Neural cell (in vitro differentiated cells): ENCODE measurements around the gene MAN1B1.

ENCODE experiments used
- EP300 ChIP-seq: fragments of 450-650 bp; conservative IDR thresholded peaks from 2 replicates; pipeline ENCODE4 v1.6.1; 2014; ENCODE audit warnings: antibody characterized with exemption, mild to moderate bottlenecking, moderate library complexity; ENCODE audit not compliant: poor library complexity, severe bottlenecking
- EZH2 ChIP-seq: fragments of 200-600, 300-800 bp; shearing (Covaris generic), sonication (generic); IDR thresholded peaks from 2 replicates; pipeline ENCODE4 v1.6.1; 2014; ENCODE audit warnings: antibody characterized with exemption, low read length, borderline replicate concordance, mild to moderate bottlenecking; ENCODE audit not compliant: insufficient read depth, poor library complexity, severe bottlenecking
- MXI1 ChIP-seq: fragments of 450-650 bp; conservative IDR thresholded peaks from 2 replicates; pipeline ENCODE4 v1.6.1; 2014; ENCODE audit warnings: antibody characterized with exemption, mild to moderate bottlenecking; ENCODE audit not compliant: poor library complexity, severe bottlenecking
- RAD21 ChIP-seq: fragments of 450-650 bp; conservative IDR thresholded peaks from 2 replicates; pipeline ENCODE4 v1.6.1; 2014; ENCODE audit warnings: antibody characterized with exemption, mild to moderate bottlenecking, moderate library complexity
- TF ChIP-seq, protein P1 (sequence below): fragments of 450-650 bp; IDR thresholded peaks from 2 replicates; pipeline ENCODE4 v1.5.1; 2014; ENCODE audit warnings: antibody characterized with exemption, mild to moderate bottlenecking, moderate library complexity; ENCODE audit not compliant: poor library complexity, severe bottlenecking

GRCh38 chr9:137066096-137066861, 20.5 kb upstream of the MAN1B1 start:
- TF ChIP-seq, protein P1, sequence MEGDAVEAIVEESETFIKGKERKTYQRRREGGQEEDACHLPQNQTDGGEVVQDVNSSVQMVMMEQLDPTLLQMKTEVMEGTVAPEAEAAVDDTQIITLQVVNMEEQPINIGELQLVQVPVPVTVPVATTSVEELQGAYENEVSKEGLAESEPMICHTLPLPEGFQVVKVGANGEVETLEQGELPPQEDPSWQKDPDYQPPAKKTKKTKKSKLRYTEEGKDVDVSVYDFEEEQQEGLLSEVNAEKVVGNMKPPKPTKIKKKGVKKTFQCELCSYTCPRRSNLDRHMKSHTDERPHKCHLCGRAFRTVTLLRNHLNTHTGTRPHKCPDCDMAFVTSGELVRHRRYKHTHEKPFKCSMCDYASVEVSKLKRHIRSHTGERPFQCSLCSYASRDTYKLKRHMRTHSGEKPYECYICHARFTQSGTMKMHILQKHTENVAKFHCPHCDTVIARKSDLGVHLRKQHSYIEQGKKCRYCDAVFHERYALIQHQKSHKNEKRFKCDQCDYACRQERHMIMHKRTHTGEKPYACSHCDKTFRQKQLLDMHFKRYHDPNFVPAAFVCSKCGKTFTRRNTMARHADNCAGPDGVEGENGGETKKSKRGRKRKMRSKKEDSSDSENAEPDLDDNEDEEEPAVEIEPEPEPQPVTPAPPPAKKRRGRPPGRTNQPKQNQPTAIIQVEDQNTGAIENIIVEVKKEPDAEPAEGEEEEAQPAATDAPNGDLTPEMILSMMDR: no peak
- TF ChIP-seq MXI1 (no peak), EP300 (no peak), RAD21 (no peak), EZH2 (no peak)
